Measurements from ENCODE around the gene HAND2. TPM values are rescaled to one million over a fixed set of nuclear protein-coding genes. Genes with fewer than 3 reads are reported as not detected.

Gene HAND2
- total RNA-seq, 1 donor from 2014 or later, result not detected

DNA sequence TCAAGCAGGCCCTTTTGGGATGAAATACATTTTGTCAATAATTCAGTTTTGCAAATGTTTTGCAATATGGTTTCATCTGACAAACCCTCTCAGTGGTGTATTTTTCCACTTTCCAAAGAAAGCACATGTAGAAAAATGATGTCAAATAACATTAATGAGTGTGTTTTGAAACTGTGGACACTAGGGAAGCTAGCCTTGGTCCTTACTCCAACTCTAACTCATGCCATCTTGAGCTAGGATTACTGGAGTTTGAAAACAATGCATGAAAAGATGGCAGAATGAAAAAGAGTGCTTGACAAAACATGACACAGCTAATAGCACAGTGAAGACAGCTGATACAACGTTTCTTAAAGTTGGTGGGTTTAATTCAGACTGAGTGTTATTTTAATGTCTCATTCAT lies 41.4 kb downstream of the HAND2 start:
- Histone ChIP-seq H3K27ac (ENCODE audit: low read depth, low read length) (no peak overlapping the region), H3K79me2 (ENCODE audit: insufficient read depth, low read length) (no peaks in the 10 kb centered on the region), H4K20me1 (ENCODE audit: insufficient read depth, low read length) (no peaks in the 10 kb centered on the region), H3K9ac (ENCODE audit: low read length) (no peak overlapping the region), H3K36me3 (ENCODE audit: insufficient read depth, low read length) (no peaks in the 10 kb centered on the region), H3K27me3 (ENCODE audit: insufficient read depth, low read length) (no peaks in the 10 kb centered on the region), H3K4me1 (ENCODE audit: insufficient read depth, low read length) (peaks cover 37% of the 10 kb centered on the region), H3K9me3 (ENCODE audit: insufficient read depth, low read depth, low read length) (no peaks in the 10 kb centered on the region), H3K4me3 (ENCODE audit: insufficient read depth, low read depth, low read length) (no peak overlapping the region), H2AFZ (ENCODE audit: low read depth, low read length) (no peak overlapping the region), H3K4me2 (ENCODE audit: low read length) (no peak overlapping the region)
- Mint-ChIP-seq H3K4me3 (ENCODE audit: unreplicated experiment) (no peak overlapping the region), H3K27ac (ENCODE audit: unreplicated experiment) (no peak overlapping the region), H3K4me1 (ENCODE audit: low read depth, unreplicated experiment) (peaks cover 38% of the 10 kb centered on the region), H3K9me3 (ENCODE audit: unreplicated experiment) (no peaks in the 10 kb centered on the region), H3K27me3 (ENCODE audit: low read depth, unreplicated experiment) (peaks cover 4% of the 10 kb centered on the region), H3K36me3 (ENCODE audit: low read depth, unreplicated experiment) (no peaks in the 10 kb centered on the region)
- peak; percentile 17 for FAIRE-seq
- TF ChIP-seq, protein P1, sequence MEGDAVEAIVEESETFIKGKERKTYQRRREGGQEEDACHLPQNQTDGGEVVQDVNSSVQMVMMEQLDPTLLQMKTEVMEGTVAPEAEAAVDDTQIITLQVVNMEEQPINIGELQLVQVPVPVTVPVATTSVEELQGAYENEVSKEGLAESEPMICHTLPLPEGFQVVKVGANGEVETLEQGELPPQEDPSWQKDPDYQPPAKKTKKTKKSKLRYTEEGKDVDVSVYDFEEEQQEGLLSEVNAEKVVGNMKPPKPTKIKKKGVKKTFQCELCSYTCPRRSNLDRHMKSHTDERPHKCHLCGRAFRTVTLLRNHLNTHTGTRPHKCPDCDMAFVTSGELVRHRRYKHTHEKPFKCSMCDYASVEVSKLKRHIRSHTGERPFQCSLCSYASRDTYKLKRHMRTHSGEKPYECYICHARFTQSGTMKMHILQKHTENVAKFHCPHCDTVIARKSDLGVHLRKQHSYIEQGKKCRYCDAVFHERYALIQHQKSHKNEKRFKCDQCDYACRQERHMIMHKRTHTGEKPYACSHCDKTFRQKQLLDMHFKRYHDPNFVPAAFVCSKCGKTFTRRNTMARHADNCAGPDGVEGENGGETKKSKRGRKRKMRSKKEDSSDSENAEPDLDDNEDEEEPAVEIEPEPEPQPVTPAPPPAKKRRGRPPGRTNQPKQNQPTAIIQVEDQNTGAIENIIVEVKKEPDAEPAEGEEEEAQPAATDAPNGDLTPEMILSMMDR (IDR thresholded peaks at IDR 0.05; ENCODE audit: insufficient read depth, low read depth, low read length), result no peak
- TF ChIP-seq EZH2 (IDR thresholded peaks at IDR 0.05; ENCODE audit: insufficient read depth, low read length), result no peak
- no peak for DNase-seq (ENCODE audit: low read depth)

GRCh38 chr4:173488074-173488473 lies 42.0 kb downstream of the HAND2 start:
- Histone ChIP-seq H3K27me3 (ENCODE audit: insufficient read depth, low read length) (no peaks in the 10 kb centered on the region), H4K20me1 (ENCODE audit: insufficient read depth, low read length) (no peaks in the 10 kb centered on the region), H3K4me1 (ENCODE audit: insufficient read depth, low read length) (peaks cover 37% of the 10 kb centered on the region), H2AFZ (ENCODE audit: low read depth, low read length) (no peak overlapping the region), H3K27ac (ENCODE audit: low read depth, low read length) (no peak overlapping the region), H3K4me2 (ENCODE audit: low read length) (no peak overlapping the region), H3K4me3 (ENCODE audit: insufficient read depth, low read depth, low read length) (no peak overlapping the region), H3K9ac (ENCODE audit: low read length) (no peak overlapping the region), H3K79me2 (ENCODE audit: insufficient read depth, low read length) (no peaks in the 10 kb centered on the region), H3K36me3 (ENCODE audit: insufficient read depth, low read length) (no peaks in the 10 kb centered on the region), H3K9me3 (ENCODE audit: insufficient read depth, low read depth, low read length) (no peaks in the 10 kb centered on the region)
- Mint-ChIP-seq H3K27ac (ENCODE audit: unreplicated experiment) (no peak overlapping the region), H3K27me3 (ENCODE audit: low read depth, unreplicated experiment) (peaks cover 2% of the 10 kb centered on the region), H3K4me1 (ENCODE audit: low read depth, unreplicated experiment) (peaks cover 38% of the 10 kb centered on the region), H3K4me3 (ENCODE audit: unreplicated experiment) (no peak overlapping the region), H3K36me3 (ENCODE audit: low read depth, unreplicated experiment) (no peaks in the 10 kb centered on the region), H3K9me3 (ENCODE audit: unreplicated experiment) (no peaks in the 10 kb centered on the region)
- TF ChIP-seq, protein P1 (IDR thresholded peaks at IDR 0.05; ENCODE audit: insufficient read depth, low read depth, low read length), result no peak
- no peak for TF ChIP-seq EZH2 (IDR thresholded peaks at IDR 0.05; ENCODE audit: insufficient read depth, low read length)
- FAIRE-seq (no peak), DNase-seq (ENCODE audit: low read depth) (no peak)

GRCh38 chr4:173486714-173487392 lies 43.2 kb downstream of the HAND2 start:
- Mint-ChIP-seq H3K4me1 (ENCODE audit: low read depth, unreplicated experiment) (peaks cover 37% of the 10 kb centered on the region), H3K36me3 (ENCODE audit: low read depth, unreplicated experiment) (no peaks in the 10 kb centered on the region), H3K4me3 (ENCODE audit: unreplicated experiment) (no peak overlapping the region), H3K27ac (ENCODE audit: unreplicated experiment) (peak overlapping the region; percentile 83), H3K9me3 (ENCODE audit: unreplicated experiment) (no peaks in the 10 kb centered on the region), H3K27me3 (ENCODE audit: low read depth, unreplicated experiment) (no peaks in the 10 kb centered on the region)
- H3K79me2 ChIP-seq (ENCODE audit: insufficient read depth, low read length), result no peaks in the 10 kb centered on the region
- H4K20me1 ChIP-seq (ENCODE audit: insufficient read depth, low read length), result no peaks in the 10 kb centered on the region
- H3K4me3 ChIP-seq (ENCODE audit: insufficient read depth, low read depth, low read length), result no peak overlapping the region
- FAIRE-seq (no peak), DNase-seq (ENCODE audit: low read depth) (peak; percentile 55)
- no peak overlapping the region for H3K4me2 ChIP-seq (ENCODE audit: low read length)
- H3K9me3 ChIP-seq (ENCODE audit: insufficient read depth, low read depth, low read length), result no peaks in the 10 kb centered on the region
- H3K4me1 ChIP-seq (ENCODE audit: insufficient read depth, low read length), result peaks cover 37% of the 10 kb centered on the region
- no peak overlapping the region for H2AFZ ChIP-seq (ENCODE audit: low read depth, low read length)
- no peaks in the 10 kb centered on the region for H3K36me3 ChIP-seq (ENCODE audit: insufficient read depth, low read length)
- H3K9ac ChIP-seq (ENCODE audit: low read length), result no peak overlapping the region
- no peak overlapping the region for H3K27ac ChIP-seq (ENCODE audit: low read depth, low read length)
- no peaks in the 10 kb centered on the region for H3K27me3 ChIP-seq (ENCODE audit: insufficient read depth, low read length)
- TF ChIP-seq, protein P1 (IDR thresholded peaks at IDR 0.05; ENCODE audit: insufficient read depth, low read depth, low read length), result no peak
- TF ChIP-seq EZH2 (IDR thresholded peaks at IDR 0.05; ENCODE audit: insufficient read depth, low read length), result no peak
